HG02623 (cell line): ENCODE results near the gene SUOX.
A peak's percentile ranks its signal among the peaks of the same experiment; 100 is the strongest.
"Not testable (repeated sequence)": the region's sequence is repeated elsewhere in the genome, so short reads cannot be mapped to it uniquely, and the experiment has no call there.

Experiments used
- ATAC-seq: cut with Tn5 transposase; IDR thresholded peaks from one replicate; pipeline ENCODE4 v1.9.1; 2021; ENCODE audit warnings: moderate library complexity; ENCODE audit not compliant: unreplicated experiment

The SUOX gene

GRCh38 chr12:56017181-56017580, 20.1 kb downstream of the SUOX start:
- ATAC-seq = no peak

- no peak for ATAC-seq
Observed at GRCh38 chr12:56018356-56018755, 21.3 kb downstream of the SUOX start.

GRCh38 chr12:56020423-56021184, 23.5 kb downstream of the SUOX start, which contains the start of gene IKZF4:
TSS of gene IKZF4 (plus strand) at chr12:56021043. CDS start at chr12:56021494, 451 bp downstream.
- ATAC-seq = no peak

- ATAC-seq = no peak
Observed at GRCh38 chr12:56021889-56022497, 24.9 kb downstream of the SUOX start.

GRCh38 chr12:56028511-56029165, 31.6 kb downstream of the SUOX start:
- ATAC-seq = no peak

GRCh38 chr12:56029166-56029519, 32.1 kb downstream of the SUOX start:
- ATAC-seq = no peak

GRCh38 chr12:56029666-56030293, 32.7 kb downstream of the SUOX start:
- no peak for ATAC-seq

GRCh38 chr12:56031987-56032386, 34.9 kb downstream of the SUOX start:
- no peak for ATAC-seq

GRCh38 chr12:56034586-56035332, 37.7 kb downstream of the SUOX start:
- ATAC-seq = no peak

- no peak for ATAC-seq
Observed at GRCh38 chr12:56037161-56037560, 40.1 kb downstream of the SUOX start.

- ATAC-seq = no peak
Observed at GRCh38 chr12:56038022-56038655, 41.1 kb downstream of the SUOX start.

GRCh38 chr12:56040151-56040550, 43.1 kb downstream of the SUOX start:
- no peak for ATAC-seq

- ATAC-seq = no peak
Observed at GRCh38 chr12:56040963-56041551, 44.0 kb downstream of the SUOX start.

GRCh38 chr12:56041552-56042429, 44.7 kb downstream of the SUOX start, which contains the start of gene RPS26:
TSS of gene RPS26 (plus strand) at chr12:56041918. CDS start at chr12:56042167, 249 bp downstream.
- peak; percentile 97 for ATAC-seq

- ATAC-seq = not testable (repeated sequence)
Observed at GRCh38 chr12:56042430-56042813, 45.3 kb downstream of the SUOX start.

- no peak for ATAC-seq
Observed at GRCh38 chr12:56042843-56043242, 45.8 kb downstream of the SUOX start.

GRCh38 chr12:56046027-56046780, 49.1 kb downstream of the SUOX start:
- no peak for ATAC-seq

GRCh38 chr12:56053407-56053893, 56.4 kb downstream of the SUOX start:
- ATAC-seq = no peak
